H1 (cell line): ENCODE data around the gene TMEM209. TPM values are rescaled to one million over a fixed set of nuclear protein-coding genes. Genes with fewer than 3 reads are reported as not detected.

Source experiments
- CTCF ChIA-PET: fragments of 300-600 bp; sonication (Branson Sonifier 250); formaldehyde crosslinking; loops from one replicate; lab custom pipeline; 2021; ENCODE audit not compliant: partially characterized antibody; lab: Charles Lee
- POLR2A ChIA-PET: fragments of 300-600 bp; sonication (Branson Sonifier 250); formaldehyde crosslinking; loops from one replicate; lab custom pipeline; 2021; ENCODE audit warnings: inconsistent platforms; ENCODE audit not compliant: partially characterized antibody; lab: Charles Lee
- DNase-seq, 2 experiments: peaks; one replicate each; pipeline versions ENCODE4 v3.0.0 to v3.0.0-alpha.2; 2010 to 2022; ENCODE audit warnings: low spot score in 2 of 2, low read depth in 1 of 2, mixed read lengths in 1 of 2
- FAIRE-seq: peaks from 2 replicates; lab custom pipeline; 2011; peaks lifted over from hg19 to GRCh38; lab: Jason Lieb, UNC
- H2AFZ ChIP-seq: 2 replicates; pipeline ENCODE4 v1.8.1; 2012; ENCODE audit warnings: low read length, inconsistent platforms
- H2AK5ac ChIP-seq: 2 replicates; pipeline ENCODE4 v1.6.1; 2013; ENCODE audit warnings: low read depth, low read length
- H2BK120ac ChIP-seq: replicated peaks from 2 replicates; pipeline ENCODE3; 2013; ENCODE audit warnings: low read depth, low read length, inconsistent platforms
- H2BK12ac ChIP-seq: 2 replicates; pipeline ENCODE4 v1.6.1; 2013; ENCODE audit warnings: low read depth, low read length
- H2BK15ac ChIP-seq: 2 replicates; pipeline ENCODE4 v1.6.1; 2013; ENCODE audit warnings: low read length
- H2BK20ac ChIP-seq: 2 replicates; pipeline ENCODE4 v1.6.1; 2013; ENCODE audit warnings: low read length
- H2BK5ac ChIP-seq: 2 replicates; pipeline ENCODE4 v1.6.1; 2013; ENCODE audit warnings: low read depth, low read length
- H3K14ac ChIP-seq: 2 replicates; pipeline ENCODE4 v1.6.1; 2013; ENCODE audit warnings: inconsistent platforms; ENCODE audit not compliant: insufficient read length
- H3K18ac ChIP-seq: 2 replicates; pipeline ENCODE4 v1.6.1; 2013; ENCODE audit warnings: low read length; ENCODE audit errors: extremely low read depth
- H3K23ac ChIP-seq: 2 replicates; pipeline ENCODE4 v1.6.1; 2013; ENCODE audit warnings: inconsistent platforms; ENCODE audit not compliant: insufficient read length
- H3K23me2 ChIP-seq: 2 replicates; pipeline ENCODE4 v1.6.1; 2013; ENCODE audit warnings: low read depth, low read length
- H3K27ac ChIP-seq: 2 replicates; pipeline ENCODE4 v1.6.1; 2011; ENCODE audit warnings: low read depth, low read length, inconsistent platforms
- H3K27me3 ChIP-seq, 4 experiments: replicated peaks in 1 of 4; 1 replicate in 1 of 4; 2 replicates in 3 of 4; pipeline versions ENCODE4 v1.6.1 to v1.8.1; 2011 to 2013; ENCODE audit warnings: low read length in 3 of 4, mild to moderate bottlenecking in 3 of 4, inconsistent platforms in 2 of 4, mixed read lengths in 2 of 4, moderate library complexity in 1 of 4; ENCODE audit not compliant: control insufficient read depth in 3 of 4, insufficient read depth in 3 of 4; ENCODE audit errors: extremely low read depth in 1 of 4
- H3K36me3 ChIP-seq, 4 experiments: 2 replicates each; pipeline versions ENCODE4 v1.6.1 to v1.8.1; 2011 to 2013; ENCODE audit warnings: mild to moderate bottlenecking in 4 of 4, low read length in 3 of 4, moderate library complexity in 2 of 4, control low read depth in 1 of 4, inconsistent platforms in 1 of 4; ENCODE audit not compliant: insufficient read depth in 4 of 4, control insufficient read depth in 2 of 4
- H3K4ac ChIP-seq: replicated peaks from 2 replicates; pipeline ENCODE3; 2013; ENCODE audit warnings: low read length, low read depth, mixed read lengths, inconsistent platforms; ENCODE audit not compliant: insufficient read length
- H3K4me1 ChIP-seq, 4 experiments: replicated peaks in 1 of 4; 1 replicate in 1 of 4; 2 replicates in 3 of 4; pipeline versions ENCODE4 v1.6.1 to v1.8.1; 2011 to 2013; ENCODE audit warnings: low read length in 3 of 4, inconsistent platforms in 2 of 4, mixed read lengths in 1 of 4; ENCODE audit not compliant: insufficient read depth in 4 of 4, control insufficient read depth in 3 of 4
- H3K4me2 ChIP-seq, 2 experiments: 2 replicates each; pipeline versions ENCODE4 v1.6.1 to v1.8.1; 2011 to 2013; ENCODE audit warnings: low read depth in 2 of 2, low read length in 2 of 2, control low read depth in 1 of 2, inconsistent platforms in 1 of 2, mild to moderate bottlenecking in 1 of 2; ENCODE audit not compliant: insufficient read depth in 1 of 2
- H3K4me3 ChIP-seq, 4 experiments: fragments of 200-600, 300-600 bp in 1 of 4; sonication (generic), shearing (Covaris generic), sonication (Bioruptor Twin) in 1 of 4; 2 replicates each; pipeline versions ENCODE4 v1.5.1 to v1.8.1; 2011 to 2016; ENCODE audit warnings: low read length in 4 of 4, low read depth in 3 of 4, control low read depth in 2 of 4, inconsistent platforms in 2 of 4, mild to moderate bottlenecking in 2 of 4, mixed read lengths in 1 of 4, moderate library complexity in 1 of 4; ENCODE audit not compliant: insufficient read depth in 2 of 4; ENCODE audit errors: extremely low read depth in 1 of 4
- H3K56ac ChIP-seq: replicated peaks from 2 replicates; pipeline ENCODE3; 2013; ENCODE audit warnings: low read depth, mild to moderate bottlenecking, mixed read lengths, low read length, inconsistent platforms; ENCODE audit not compliant: insufficient read length
- H3K79me1 ChIP-seq: 2 replicates; pipeline ENCODE4 v1.6.1; 2013; ENCODE audit warnings: low read depth, low read length, control low read depth
- H3K79me2 ChIP-seq, 2 experiments: 2 replicates each; pipeline versions ENCODE4 v1.6.1 to v1.8.1; 2012 to 2013; ENCODE audit warnings: low read length in 2 of 2, mild to moderate bottlenecking in 2 of 2, inconsistent platforms in 1 of 2; ENCODE audit not compliant: insufficient read depth in 2 of 2, control insufficient read depth in 1 of 2
- H3K9ac ChIP-seq, 4 experiments: replicated peaks in 1 of 4; 1 replicate in 1 of 4; 2 replicates in 3 of 4; pipeline versions ENCODE4 v1.6.1 to v1.8.1; 2011 to 2013; ENCODE audit warnings: low read depth in 3 of 4, low read length in 3 of 4, control low read depth in 2 of 4, mild to moderate bottlenecking in 2 of 4, moderate library complexity in 2 of 4, inconsistent platforms in 1 of 4; ENCODE audit errors: extremely low read depth in 1 of 4
- H3K9me3 ChIP-seq, 2 experiments: 2 replicates each; pipeline versions ENCODE4 v1.6.1 to v1.8.1; 2012 to 2013; ENCODE audit warnings: mild to moderate bottlenecking in 2 of 2, moderate library complexity in 2 of 2, control low read depth in 1 of 2, inconsistent platforms in 1 of 2, low read depth in 1 of 2, low read length in 1 of 2, mixed read lengths in 1 of 2; ENCODE audit not compliant: insufficient read depth in 2 of 2
- H4K20me1 ChIP-seq, 2 experiments: replicated peaks in 1 of 2; 2 replicates each; pipeline versions ENCODE3 to v1.8.1; 2011 to 2013; ENCODE audit warnings: inconsistent platforms in 2 of 2, low read length in 2 of 2, mild to moderate bottlenecking in 1 of 2; ENCODE audit not compliant: insufficient read depth in 2 of 2, control insufficient read depth in 1 of 2
- H4K5ac ChIP-seq: 2 replicates; pipeline ENCODE4 v1.6.1; 2013; ENCODE audit warnings: low read length, low read depth, mixed read lengths, inconsistent platforms; ENCODE audit not compliant: insufficient read length
- H4K8ac ChIP-seq: 2 replicates; pipeline ENCODE4 v1.8.0; 2013; ENCODE audit warnings: mild to moderate bottlenecking, moderate library complexity, low read length, inconsistent platforms; ENCODE audit not compliant: insufficient read depth; ENCODE audit errors: extremely low read depth
- H4K91ac ChIP-seq: replicated peaks from 2 replicates; pipeline ENCODE3; 2013; ENCODE audit warnings: low read length, mixed read lengths, inconsistent platforms; ENCODE audit not compliant: insufficient read length
- CBX5 ChIP-seq: fragments of 300-800, 300-1000 bp; sonication (generic); IDR thresholded peaks from 2 replicates; pipeline ENCODE4 v1.7.1; 2016; ENCODE audit warnings: antibody characterized with exemption, low read length, low read depth
- JUN ChIP-seq: IDR thresholded peaks from 2 replicates; pipeline ENCODE4 v1.6.1; 2011; ENCODE audit warnings: low read depth, mild to moderate bottlenecking, improper control_type of control experiment, low read length
- POLR2AphosphoS5 ChIP-seq: IDR thresholded peaks from 2 replicates; pipeline ENCODE4 v1.6.1; 2011; ENCODE audit warnings: low read depth, low read length
- POU5F1 ChIP-seq: IDR thresholded peaks from 2 replicates; pipeline ENCODE4 v1.6.1; 2011; ENCODE audit warnings: low read depth, mild to moderate bottlenecking, low read length, moderate library complexity
- RBBP5 ChIP-seq: IDR thresholded peaks from 2 replicates; pipeline ENCODE4 v1.7.1; 2012; ENCODE audit warnings: low read depth, mild to moderate bottlenecking, inconsistent platforms, low read length, moderate library complexity, borderline replicate concordance
- SIN3A ChIP-seq, 2 experiments: IDR thresholded peaks in 1 of 2; conservative IDR thresholded peaks in 1 of 2; 2 replicates each; pipeline ENCODE4 v1.6.1; 2011 to 2012; ENCODE audit warnings: low read length in 2 of 2, improper control_type of control experiment in 1 of 2, low read depth in 1 of 2, mild to moderate bottlenecking in 1 of 2
- SUZ12 ChIP-seq: fragments of 200-600 bp; sonication (generic); IDR thresholded peaks from 2 replicates; pipeline ENCODE4 v1.6.1; 2012; ENCODE audit warnings: mild to moderate bottlenecking, inconsistent platforms, low read length, moderate library complexity, mixed read lengths
- TEAD4 ChIP-seq: IDR thresholded peaks from 2 replicates; pipeline ENCODE4 v1.6.1; 2012; ENCODE audit warnings: low read depth, low read length, inconsistent platforms, mixed read lengths
- WGBS, 2 experiments: shearing (Covaris generic) in 1 of 2; methylation state at CpG; one replicate each; pipeline versions ENCODE4 v1.1.6 to v1.1.7; 2013 to 2015; ENCODE audit warnings: low lambda C conversion rate in 2 of 2, mixed read lengths in 2 of 2, inconsistent platforms in 1 of 2, low coverage in 1 of 2, missing lambda C conversion rate in 1 of 2; ENCODE audit not compliant: insufficient replicate concordance in 2 of 2, insufficient coverage in 1 of 2, insufficient read length in 1 of 2; ENCODE audit errors: extremely low coverage in 1 of 2, missing lambda C conversion rate in 1 of 2; 5-methylcytosine and 5-hydroxymethylcytosine counted together
- polyA plus RNA-seq, 7 experiments: library from polyadenylated mRNA; depleted of rRNA in 3 of 7; stranded (reverse) in 5 of 7; unstranded in 2 of 7; fragments of >200 nt in 5 of 7; fragments of 200-250 nt in 2 of 7; gene quantifications; 1 replicate in 5 of 7; 2 replicates in 1 of 7; 4 replicates in 1 of 7; pipeline versions ENCODE4 v1.2.1 to v1.2.3, GENCODE V29; 2011 to 2013; ENCODE audit warnings: missing spikeins in 2 of 7, mixed read lengths in 2 of 7
- total RNA-seq: library from RNA; stranded (reverse); fragmentation: NEBNext Ultra II Directional; extraction: Animal tissue kit (Norgen Biotek cat#: 25700); gene quantifications from 2 replicates; pipeline ENCODE4 v1.2.1, GENCODE V29; 2021
- TF ChIP-seq, protein P1 (sequence below): IDR thresholded peaks from 2 replicates; pipeline ENCODE4 v1.6.1; 2011; ENCODE audit warnings: low read length, improper control_type of control experiment

The TMEM209 gene
- total and polyA plus RNA-seq, 2 of the 8 experiments (the other 6 are each of a cell fraction or from before 2014, with no cell fraction given): 28.5 to 30.5 TPM

DNA sequence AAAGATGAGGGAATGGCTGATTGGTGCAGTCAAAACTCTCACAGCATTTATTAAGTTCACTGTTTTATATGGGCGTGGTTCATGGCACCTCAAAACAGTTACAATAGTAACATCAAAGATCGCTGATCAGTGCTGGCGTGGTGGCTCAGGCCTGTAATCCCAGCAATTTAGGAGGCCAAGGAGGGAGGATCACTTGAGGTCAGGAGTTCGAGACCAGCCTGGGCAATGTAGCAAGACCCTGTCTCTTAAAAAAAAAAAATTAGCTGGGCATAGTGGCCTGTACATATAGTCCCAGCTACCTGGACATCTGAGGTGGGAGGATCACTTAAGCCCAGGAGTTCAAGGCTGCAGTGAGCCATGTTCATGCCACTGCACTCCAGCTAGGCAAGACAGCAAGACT, 86.4 kb downstream of the TMEM209 start:
- Histone ChIP-seq H4K91ac (no peak overlapping the region), H3K56ac (no peak overlapping the region), H2BK12ac (no peak overlapping the region), H2BK5ac (no peak overlapping the region), H2AFZ (no peak overlapping the region), H3K23ac (no peak overlapping the region), H3K36me3 (peaks cover 0 to 8% (median 4%) of the 10 kb centered on the region in 4 experiments; a peak in 4 of 8 replicates), H2BK20ac (no peak overlapping the region), H3K27ac (no peak overlapping the region), H4K5ac (no peak overlapping the region), H3K14ac (no peak overlapping the region), H3K18ac (no peak overlapping the region), H3K9me3 (no peaks in the 10 kb centered on the region), H2BK15ac (no peak overlapping the region), H3K4me2 (no peak overlapping the region), H3K27me3 (no peaks in the 10 kb centered on the region), H3K9ac (no peak overlapping the region), H2AK5ac (no peak overlapping the region), H4K20me1 (peaks cover 0 to 4% of the 10 kb centered on the region in 2 experiments), H3K23me2 (peaks cover 2% of the 10 kb centered on the region; the same call in 1 of the 2 replicates), H4K8ac (no peak overlapping the region), H3K4me3 (no peak overlapping the region), H2BK120ac (no peak overlapping the region), H3K79me1 (no peaks in the 10 kb centered on the region), H3K4ac (no peak overlapping the region), H3K4me1 (no peaks in the 10 kb centered on the region), H3K79me2 (no peaks in the 10 kb centered on the region)
- CTCF ChIA-PET: interaction anchor here (0.6 kb wide), 1 partner anchor 48 kb away, joined by 3 read pairs; the partner anchor contains the start of gene KLHDC10
- POLR2A ChIA-PET: no interaction called here
- DNase-seq (no peak), FAIRE-seq (no peak)
- 89% methylated on average over 4 of the region's 4 CpGs; no CpG with 5 or more reads in 1 of the 2 experiments for WGBS, 2 experiments
- TF ChIP-seq JUN: no peak
- TF ChIP-seq SUZ12: no peak
- no peak for TF ChIP-seq RBBP5
- TF ChIP-seq POLR2AphosphoS5: no peak
- TF ChIP-seq CBX5: no peak
- no peak for TF ChIP-seq SIN3A (conservative IDR thresholded peaks at IDR 0.05 in 1 of 2, IDR thresholded peaks at IDR 0.05 in 1 of 2; ENCODE audit: low read depth in 1 of 2, low read length in 2 of 2)
- TF ChIP-seq, protein P1, sequence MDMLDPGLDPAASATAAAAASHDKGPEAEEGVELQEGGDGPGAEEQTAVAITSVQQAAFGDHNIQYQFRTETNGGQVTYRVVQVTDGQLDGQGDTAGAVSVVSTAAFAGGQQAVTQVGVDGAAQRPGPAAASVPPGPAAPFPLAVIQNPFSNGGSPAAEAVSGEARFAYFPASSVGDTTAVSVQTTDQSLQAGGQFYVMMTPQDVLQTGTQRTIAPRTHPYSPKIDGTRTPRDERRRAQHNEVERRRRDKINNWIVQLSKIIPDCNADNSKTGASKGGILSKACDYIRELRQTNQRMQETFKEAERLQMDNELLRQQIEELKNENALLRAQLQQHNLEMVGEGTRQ: no peak
- no peak for TF ChIP-seq TEAD4
- no peak for TF ChIP-seq POU5F1
